HG02678 (cell line): Measurements from ENCODE around the gene ZBTB8B.
"Not testable (repeated sequence)": the region's sequence is repeated elsewhere in the genome, so short reads cannot be mapped to it uniquely, and the experiment has no call there.

Experiments
- ATAC-seq: cut with Tn5 transposase; IDR thresholded peaks from one replicate; pipeline ENCODE4 v1.9.1; 2021; ENCODE audit warnings: mild to moderate bottlenecking, moderate library complexity; ENCODE audit not compliant: unreplicated experiment

ZBTB8B gene

DNA sequence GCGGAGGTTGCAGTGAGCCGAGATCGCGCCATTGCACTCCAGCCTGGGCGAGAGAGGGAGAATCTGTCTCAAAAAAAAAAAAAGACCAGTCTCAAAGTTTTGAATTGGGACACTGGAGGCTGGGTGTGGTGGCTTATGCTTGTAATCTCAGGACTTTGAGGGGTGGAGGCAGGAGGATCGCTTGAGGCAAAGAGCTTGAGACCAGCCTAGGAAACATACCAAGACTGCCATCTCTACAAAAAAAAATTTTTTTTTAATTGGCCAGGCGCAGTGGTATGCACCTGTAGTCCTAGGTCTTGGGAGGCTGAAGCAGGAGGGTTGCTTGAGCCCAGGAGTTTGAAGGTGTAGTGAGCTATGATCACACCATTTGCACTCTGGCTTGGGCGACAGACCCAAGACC lies 3.9 kb downstream of the ZBTB8B start:
- ATAC-seq = no peak

DNA sequence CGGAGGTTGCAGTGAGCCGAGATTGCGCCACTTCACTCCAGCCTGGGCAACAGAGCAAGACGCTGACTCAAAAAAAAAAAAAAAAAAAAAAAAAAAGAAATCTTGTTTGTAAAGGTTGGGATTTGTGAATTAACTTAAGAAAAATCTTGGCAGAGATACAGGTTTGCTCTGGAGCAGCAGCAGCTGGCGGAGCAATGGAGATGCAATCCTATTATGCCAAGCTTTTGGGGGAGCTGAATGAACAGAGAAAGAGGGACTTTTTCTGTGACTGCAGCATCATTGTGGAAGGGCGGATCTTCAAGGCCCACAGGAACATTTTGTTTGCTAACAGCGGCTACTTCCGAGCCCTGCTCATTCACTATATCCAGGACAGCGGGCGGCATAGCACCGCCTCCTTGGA lies 5.6 kb downstream of the ZBTB8B start:
- ATAC-seq = no peak

DNA sequence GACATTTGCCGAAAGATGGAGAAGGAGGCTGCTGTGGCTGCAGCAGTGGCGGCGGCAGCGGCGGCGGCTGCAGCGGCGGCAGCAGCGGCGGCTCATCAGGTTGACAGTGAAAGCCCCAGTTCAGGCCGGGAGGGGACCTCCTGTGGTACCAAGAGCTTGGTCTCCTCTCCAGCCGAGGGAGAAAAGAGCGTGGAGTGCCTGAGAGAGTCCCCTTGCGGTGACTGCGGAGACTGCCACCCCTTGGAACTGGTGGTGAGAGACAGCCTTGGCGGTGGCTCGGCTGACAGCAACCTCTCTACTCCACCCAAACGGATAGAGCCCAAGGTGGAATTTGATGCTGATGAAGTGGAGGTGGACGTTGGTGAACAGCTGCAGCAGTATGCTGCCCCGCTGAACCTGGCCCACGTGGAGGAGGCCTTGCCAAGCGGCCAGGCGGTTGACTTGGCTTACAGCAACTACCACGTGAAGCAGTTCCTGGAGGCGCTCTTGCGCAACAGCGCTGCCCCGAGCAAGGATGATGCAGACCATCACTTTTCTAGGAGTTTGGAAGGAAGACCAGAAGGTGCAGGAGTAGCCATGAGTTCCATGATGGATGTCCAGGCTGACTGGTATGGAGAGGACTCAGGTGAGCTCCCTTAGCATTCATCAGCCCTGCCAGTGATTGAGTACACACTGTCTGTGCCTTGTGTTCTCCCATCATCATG lies 6.3 kb downstream of the ZBTB8B start:
- no peak for ATAC-seq

DNA sequence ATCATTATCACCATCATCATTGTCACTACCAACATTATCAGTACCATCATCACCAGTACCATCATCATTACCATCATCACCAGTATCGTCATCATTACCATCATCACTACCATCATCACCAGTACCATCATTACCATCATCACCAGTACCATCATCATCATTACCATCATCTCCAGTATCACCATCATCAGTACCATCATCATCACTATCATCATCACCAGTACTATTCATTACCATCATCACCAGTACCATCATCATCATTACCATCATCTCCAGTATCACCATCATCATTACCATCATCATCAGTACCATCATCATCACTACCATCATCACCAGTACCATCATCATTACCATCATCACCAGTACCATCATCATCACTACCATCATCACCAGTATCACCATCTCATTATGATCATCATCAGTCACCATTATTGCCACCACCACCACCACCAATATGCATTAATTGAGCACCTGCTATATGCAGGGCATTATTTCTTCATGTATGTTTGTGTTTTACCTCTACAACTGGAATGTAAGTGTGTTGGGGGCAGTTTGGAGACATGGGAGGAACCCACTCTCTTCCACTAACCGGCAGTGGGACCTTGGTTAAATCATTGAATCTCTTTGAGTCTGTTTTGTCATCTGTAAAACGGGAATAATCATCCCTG lies 7.0 kb downstream of the ZBTB8B start:
- ATAC-seq = no peak

DNA sequence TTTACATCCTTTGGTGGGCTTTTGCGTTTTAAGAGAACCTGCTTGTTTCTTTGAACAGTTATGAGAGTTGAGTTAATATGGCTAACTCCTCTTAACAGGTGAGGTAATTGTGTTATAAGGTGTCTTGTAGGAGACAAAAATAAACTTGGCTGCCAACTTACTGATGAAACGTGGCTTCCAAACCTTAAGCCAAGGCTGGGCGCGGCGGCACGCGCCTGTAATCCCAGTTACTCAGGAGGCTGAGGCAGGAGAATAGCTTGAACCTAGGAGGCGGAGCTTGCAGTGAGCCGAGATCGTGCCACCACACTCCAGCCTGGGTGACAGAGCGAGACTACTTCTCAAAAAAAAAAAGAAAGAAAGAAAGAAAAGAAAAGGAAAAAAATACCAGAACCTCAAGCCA lies 8.1 kb downstream of the ZBTB8B start:
- ATAC-seq = not testable (repeated sequence)

DNA sequence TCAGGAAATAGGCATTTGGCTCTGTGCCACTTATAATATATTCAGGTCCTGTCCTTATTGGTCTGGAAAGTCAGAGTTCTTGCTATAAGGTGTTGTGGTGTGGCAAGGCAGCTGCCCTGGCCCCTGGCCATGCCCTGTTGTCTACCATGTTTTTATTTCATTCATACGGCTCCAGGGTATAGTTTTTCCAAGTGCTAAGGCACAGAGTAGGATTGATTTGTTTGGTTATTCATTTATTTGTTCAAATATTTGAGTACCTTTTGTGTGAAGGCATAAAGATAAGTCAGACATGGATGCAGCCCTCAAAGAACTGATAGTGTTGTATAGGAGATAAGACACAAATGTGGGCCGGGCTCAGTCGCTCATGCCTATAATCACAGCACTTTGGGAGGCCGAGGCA lies 10.1 kb downstream of the ZBTB8B start:
- ATAC-seq = no peak

DNA sequence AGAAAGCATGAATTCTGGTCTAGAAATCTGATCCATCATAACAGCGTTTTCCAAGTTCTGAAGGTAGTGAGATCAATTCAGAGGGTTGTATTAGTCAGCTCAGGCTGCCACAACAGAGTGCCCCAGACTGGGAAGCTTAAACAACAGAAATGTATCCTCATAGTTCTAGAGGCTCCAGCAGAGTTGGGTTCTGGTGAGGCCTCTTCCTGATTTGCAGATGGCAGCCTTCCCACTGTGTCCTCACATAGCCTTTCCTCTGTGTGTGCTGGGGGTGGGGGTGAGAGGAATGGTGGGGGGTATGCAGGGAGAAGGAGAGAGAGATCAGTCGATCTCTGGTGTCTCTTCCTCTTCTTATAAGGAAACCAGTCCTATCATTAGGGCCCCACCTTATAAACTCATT lies 15.1 kb downstream of the ZBTB8B start:
- no peak for ATAC-seq

DNA sequence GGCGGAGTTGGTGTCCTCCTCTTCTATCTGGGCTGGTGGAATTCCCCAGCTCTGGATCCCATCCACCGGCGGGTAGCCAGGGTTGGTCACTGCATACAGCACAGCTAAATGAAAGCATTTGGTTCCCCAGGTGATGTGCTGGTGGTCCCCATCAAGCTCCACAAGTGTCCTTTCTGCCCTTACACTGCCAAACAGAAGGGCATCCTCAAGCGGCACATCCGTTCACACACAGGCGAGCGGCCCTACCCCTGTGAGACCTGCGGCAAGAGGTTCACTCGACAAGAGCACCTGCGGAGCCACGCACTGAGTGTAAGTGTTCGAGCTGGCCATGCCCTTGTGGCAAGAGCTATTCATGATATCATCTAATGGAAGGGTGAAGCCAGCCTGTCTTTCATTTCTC lies 15.9 kb downstream of the ZBTB8B start:
- no peak for ATAC-seq

DNA sequence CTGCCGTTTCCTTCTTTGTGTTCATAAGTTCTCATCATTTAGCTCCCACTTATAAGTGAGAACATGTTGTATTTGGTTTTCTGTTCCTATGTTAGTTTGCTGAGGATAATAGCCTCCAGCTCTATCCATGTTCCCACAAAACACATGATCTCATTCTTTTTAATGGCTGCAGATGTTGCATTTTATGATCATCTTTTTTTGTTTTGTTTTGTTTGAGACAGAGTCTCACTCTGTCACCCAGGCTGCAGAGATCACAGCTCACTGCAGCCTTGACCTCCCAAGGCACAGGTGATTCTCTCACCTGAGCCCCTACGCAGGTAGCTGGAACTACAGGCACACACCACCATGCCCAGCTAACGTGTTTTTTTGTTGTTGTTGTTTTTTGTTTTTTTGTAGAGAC lies 16.9 kb downstream of the ZBTB8B start:
- ATAC-seq = not testable (repeated sequence)

DNA sequence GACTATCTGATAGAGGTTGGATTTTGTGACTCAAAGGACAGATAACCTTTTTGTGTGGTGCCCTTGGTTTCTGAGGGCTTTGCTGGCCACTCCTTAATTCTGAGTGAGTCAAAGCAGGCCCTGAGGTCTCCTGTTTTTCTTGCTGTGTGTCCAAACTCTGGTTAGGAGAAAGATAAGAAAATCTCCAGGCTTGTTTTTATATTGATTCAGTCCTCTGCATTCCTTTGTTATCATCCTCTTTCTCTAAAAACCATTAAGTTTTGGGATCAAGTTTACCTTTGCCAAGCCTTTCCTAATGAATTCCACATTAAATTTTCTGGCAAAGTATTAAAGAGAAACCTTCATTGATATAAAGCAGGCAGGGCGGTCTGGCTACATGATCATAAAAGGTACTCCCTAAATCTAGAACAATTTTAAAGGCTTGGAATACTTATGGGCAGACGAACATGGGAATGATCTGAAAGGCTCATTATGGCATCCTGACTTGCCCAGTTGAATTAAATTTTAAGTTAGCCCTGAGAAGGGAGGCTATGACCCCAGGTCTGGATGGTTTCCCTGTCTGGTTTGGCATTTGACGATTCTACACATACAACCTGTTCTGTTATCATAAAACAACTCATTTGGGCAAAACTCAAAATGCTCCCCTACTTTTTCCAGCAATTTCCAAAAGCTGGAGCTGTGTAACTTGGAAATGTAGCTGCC lies 20.8 kb downstream of the ZBTB8B start:
- ATAC-seq = no peak

DNA sequence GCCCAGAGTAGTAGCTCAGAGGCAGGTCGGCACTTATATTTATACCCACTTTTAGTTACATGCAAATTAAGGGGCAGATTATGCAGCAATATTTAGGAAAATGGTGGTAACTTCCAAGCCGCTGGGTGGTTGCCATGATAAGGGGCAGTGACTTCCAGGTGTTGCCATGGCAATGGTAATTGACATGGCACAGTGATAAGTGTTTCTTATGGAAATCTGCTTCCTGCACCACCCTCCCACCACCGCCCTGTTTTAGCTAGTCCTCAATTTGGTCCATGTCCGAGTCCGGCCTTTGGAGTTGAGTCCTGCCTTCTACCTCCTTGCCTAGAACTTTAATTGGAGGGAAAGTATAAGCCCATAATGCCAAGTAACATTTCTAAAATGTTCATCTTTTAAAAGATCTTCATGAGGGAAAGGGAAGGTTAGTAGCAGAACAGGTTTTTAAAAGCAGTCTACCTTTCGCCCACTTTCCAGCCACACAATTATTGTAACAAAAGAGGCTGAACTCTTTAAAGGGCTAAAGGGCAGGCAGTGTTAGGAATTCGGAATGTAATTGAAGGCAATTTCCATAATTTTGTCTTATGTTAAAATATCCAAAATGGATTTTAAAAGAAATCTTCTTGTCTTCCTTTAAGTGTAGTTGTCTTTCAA lies 21.7 kb downstream of the ZBTB8B start:
- no peak for ATAC-seq

DNA sequence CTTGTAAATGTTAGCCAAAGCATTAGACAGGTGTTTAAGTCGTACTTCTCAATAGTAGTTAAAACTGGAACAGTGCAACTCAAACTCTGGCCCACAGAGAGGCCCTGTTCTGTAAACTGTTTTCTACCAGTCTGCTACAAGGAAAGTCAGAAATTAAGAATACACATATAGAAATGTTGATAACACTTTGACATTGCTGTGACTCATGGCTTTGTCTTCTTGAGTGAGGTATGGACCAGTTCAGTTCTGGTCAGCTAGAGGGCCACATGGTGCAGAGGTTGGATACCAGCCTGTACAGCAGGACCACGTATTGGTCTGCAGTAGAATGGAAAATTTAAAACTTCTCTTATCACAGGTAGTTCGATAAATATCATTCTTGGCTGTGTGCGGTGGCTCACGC lies 22.3 kb downstream of the ZBTB8B start:
- ATAC-seq = no peak

DNA sequence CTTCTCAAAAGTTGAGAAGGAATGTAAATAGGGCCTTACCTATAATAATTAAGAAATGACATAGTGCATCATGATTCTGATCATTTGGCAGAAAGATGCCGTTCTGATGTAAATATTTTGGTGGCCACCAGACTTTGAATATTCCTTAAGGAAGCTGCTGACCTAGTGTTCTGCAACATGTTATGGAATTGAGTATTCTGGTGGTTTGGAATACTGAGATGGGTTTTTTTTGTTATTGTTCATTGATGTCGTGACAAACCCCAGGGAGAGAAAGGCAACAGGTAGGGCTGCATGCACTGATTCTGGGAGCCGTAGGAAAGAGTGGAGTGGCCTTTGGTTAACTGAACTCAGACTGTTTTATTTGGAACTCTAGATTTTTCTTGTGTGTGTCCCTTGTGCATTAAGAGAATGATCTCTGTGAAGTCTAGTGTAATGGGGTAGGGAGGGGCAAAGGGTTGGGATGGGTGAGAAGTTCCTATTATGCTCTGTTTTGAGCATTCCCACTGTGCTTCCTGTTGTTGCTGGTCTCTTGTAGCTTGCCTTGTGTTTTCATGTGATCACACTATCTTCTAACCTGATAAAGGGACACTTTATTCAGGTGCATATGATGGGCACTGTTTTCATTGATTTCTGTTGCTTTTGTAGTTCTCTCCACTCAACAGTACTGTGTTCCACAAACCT lies 25.0 kb downstream of the ZBTB8B start:
- no peak for ATAC-seq

DNA sequence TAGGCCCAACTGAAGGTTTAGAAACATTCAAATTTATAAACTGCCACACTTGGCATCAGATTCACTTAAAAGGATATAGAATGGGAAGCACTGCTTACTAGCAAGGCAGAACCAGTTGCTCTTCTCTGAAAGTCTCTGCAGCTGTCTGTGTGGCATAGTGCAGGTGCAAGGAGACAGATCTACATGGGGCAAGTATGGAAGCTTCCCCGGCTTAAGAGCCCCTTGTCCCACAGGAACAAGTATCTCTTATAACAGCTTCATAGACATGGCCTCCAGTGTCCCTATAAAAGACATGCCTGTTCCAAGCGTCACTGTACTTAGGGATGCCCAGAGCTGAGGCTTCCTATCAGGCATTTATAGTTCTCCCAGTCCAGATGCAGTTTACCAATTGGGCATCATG lies 26.5 kb downstream of the ZBTB8B start:
- no peak for ATAC-seq

DNA sequence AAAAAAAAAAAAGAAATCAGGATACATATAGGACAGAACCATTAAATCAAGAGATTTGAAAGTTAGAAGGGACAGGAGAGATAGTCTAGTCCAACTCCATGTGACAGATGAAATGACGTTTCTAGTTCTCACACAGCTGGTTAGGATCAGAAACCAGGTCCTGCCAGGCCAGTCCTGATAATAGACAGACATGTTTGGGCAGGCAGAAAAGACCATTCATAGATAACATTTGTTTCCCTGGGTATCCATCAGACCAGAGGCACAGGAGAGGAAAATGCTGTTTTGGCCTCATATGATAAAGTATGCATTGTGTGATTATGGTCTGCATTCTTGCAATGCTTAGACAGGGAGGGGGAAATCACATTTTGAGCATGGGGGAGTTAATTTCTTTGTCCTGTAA lies 29.3 kb downstream of the ZBTB8B start:
- no peak for ATAC-seq

DNA sequence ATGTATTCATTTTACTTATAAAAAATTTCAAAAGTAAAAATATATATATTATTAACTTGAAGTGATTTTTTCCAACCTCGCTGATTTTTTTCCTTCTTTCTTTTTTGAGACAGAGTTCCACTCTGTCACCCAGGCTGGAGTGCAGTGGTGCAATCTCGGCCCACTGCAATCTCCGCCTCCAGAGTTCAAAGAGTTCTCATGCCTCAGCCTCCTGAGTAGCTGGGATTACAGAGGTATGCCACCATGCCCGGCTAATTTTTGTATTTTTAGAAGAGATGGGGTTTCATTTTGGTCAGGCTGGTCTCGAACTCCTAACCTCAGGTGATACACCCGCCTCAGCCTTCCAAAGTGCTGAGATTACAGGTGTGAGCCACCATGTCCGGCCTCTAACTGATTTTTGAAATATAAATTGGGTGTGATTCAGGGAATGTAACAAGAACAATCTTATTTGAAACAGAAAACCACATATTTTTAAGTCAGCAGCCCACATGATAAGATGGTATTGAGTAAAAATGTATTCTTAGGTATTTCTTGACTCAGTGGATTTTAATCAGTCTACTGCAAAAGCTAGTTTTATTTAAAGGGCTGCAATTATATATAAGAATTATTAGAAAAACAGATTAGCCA lies 30.0 kb downstream of the ZBTB8B start:
- ATAC-seq = no peak

DNA sequence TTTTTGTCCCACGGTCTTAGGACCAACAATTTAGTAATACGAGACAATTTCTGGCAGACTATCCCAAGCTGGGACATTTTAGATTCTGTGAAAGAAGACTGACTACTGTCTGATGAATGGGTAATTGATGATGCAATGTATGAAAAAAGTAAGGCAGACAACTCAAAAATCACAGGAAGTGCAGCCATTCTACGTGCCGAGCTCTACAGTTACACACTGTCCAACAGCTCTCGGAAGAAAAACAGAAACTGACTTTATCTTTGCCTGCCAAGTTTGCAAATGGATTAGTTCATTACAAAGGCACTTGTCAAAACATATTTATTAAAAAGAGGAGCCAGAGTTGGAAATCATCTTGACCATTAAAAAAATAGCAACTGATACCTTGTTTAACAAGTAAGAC lies 31.3 kb downstream of the ZBTB8B start:
- no peak for ATAC-seq

DNA sequence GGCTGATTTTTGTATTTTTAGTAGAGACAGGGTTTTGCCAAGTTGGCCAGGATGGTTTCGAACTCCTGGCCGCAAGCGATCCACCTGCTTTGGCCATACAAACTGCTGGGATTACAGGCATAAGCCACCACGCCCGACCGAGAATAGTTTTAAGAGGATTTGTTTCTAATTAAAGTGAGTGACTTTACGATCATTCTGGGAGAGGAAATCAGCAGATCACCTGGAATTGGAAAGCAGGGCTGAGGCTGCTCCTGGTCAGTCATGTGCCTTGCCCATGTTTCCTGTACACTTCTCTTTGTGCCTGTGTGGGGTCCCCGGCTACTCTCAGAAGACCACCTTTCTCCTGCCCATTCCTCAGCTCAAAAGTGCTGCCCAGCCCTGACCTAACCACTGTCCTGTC lies 33.9 kb downstream of the ZBTB8B start:
- no peak for ATAC-seq

DNA sequence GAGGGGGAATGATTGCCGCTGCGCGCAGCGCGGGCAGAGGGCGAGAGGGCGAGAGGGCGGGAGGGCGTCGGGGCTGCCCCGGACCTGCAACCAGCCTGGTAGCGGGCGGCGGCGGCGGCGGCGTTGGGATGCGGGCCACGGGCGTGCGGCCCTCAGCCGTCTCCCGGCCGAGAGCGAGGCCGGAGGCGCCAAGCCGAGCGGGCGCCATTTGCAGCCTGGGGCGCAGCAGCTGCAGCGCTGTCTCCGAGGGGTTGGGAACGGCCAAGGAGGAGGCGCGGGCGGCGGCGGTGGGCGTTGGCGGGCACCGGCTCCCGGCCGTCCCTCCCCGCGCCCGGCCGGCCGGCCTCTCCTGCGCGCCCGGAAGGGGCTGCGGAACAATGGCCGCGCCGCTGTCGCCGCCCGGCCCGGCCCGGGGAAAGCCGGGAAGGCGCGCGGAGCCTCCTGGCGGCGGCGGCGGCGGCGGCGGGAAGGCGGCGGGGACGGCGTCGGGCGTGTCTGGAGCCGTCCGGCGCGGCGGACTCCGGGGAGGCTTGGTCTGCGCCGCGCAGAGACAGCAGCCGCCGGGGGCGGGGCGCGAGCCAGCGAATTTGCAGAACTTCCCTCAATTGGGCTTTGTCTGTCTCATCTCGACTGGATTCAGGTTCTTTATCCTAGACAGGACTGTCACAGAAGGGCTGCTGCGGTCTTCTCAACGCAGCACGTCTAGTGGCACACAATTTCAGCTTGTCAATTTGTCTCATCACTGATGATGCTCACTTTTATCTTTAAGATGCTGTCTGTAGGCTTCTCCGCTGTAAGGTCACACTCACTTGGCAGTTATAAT lies 35.7 kb downstream of the ZBTB8B start:
- no peak for ATAC-seq

DNA sequence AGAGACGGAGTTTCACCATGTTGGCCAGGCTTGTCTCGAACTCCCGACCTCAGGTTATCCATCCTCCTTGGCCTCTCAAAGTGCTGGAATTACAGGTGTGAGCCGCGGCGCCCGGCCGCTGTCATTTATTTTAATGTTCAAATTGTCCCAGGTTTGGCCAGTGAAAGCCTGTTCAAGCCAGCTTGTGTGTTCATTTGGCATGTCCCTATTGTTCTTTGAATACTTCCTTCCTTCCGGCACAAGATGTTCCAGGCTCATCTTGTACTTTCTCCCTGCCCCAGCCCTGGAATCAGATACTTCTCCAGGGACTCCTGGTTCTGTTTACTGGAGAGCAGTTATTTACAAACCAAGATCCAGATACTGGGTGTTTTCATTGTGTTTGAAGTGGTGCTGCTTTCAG lies 37.0 kb downstream of the ZBTB8B start:
- no peak for ATAC-seq
